A549 (cell line): Measurements from ENCODE around the gene GFY. TPM values are rescaled to one million over a fixed set of nuclear protein-coding genes. Genes with fewer than 3 reads are reported as not detected.

ENCODE experiments used
- ATAC-seq, 2 experiments: fragments of 200-7000 bp in 1 of 2; fragments of >200 bp in 1 of 2; cut with Nextera tagmentation in 1 of 2; cut with Tn5 transposase in 1 of 2; 3 replicates each; pipeline versions ENCODE4 v1.8.0 to v1.9.1; 2018 to 2020; ENCODE audit warnings: mild to moderate bottlenecking in 1 of 2, moderate library complexity in 1 of 2
- CTCF ChIA-PET: fragments of 300-600 bp; sonication (Branson Sonifier 250); formaldehyde crosslinking; extraction: SDS; loops from one replicate; lab custom pipeline; 2021; ENCODE audit warnings: antibody characterized with exemption, inconsistent platforms; lab: Yijun Ruan, JAX
- POLR2A ChIA-PET: fragments of 350-600 bp; formaldehyde crosslinking; extraction: SDS; loops from one replicate; lab custom pipeline; 2021; ENCODE audit warnings: antibody characterized with exemption, inconsistent platforms; lab: Yijun Ruan, JAX
- DNase-seq, 2 experiments: peaks; one replicate each; pipeline versions ENCODE4 v3.0.0 to v3.0.0-alpha.2; 2011 to 2016; ENCODE audit warnings: low read depth in 1 of 2, low spot score in 1 of 2
- FAIRE-seq: peaks from 2 replicates; lab custom pipeline; 2011; peaks lifted over from hg19 to GRCh38; lab: Jason Lieb, UNC
- H3K27ac ChIP-seq, 2 experiments: fragments of >200 bp; sonication (Bioruptor Twin); formaldehyde crosslinking; 3 replicates each; pipeline ENCODE4 v1.5.1; 2016 to 2017
- H3K4me1 ChIP-seq: fragments of >200 bp; sonication (Bioruptor Twin); formaldehyde crosslinking; 3 replicates; pipeline ENCODE4 v1.6.1; 2016
- H3K4me2 ChIP-seq: fragments of >200 bp; sonication (Bioruptor Twin); formaldehyde crosslinking; 3 replicates; pipeline ENCODE4 v1.6.1; 2016
- H3K4me3 ChIP-seq: fragments of >200 bp; sonication (Bioruptor Twin); formaldehyde crosslinking; 3 replicates; pipeline ENCODE4 v1.5.1; 2016
- H3K9me3 ChIP-seq: fragments of >200 bp; sonication (Bioruptor Twin); formaldehyde crosslinking; 3 replicates; pipeline ENCODE4 v1.6.1; 2016
- BHLHE40 ChIP-seq: IDR thresholded peaks from 2 replicates; pipeline ENCODE4 v1.6.1; 2012; ENCODE audit warnings: low read depth, low read length, inconsistent platforms
- CBX2 ChIP-seq: fragments of 200-600 bp; sonication (generic); IDR thresholded peaks from 2 replicates; pipeline ENCODE4 v1.6.1; 2016; ENCODE audit warnings: low read depth, mild to moderate bottlenecking, borderline replicate concordance
- EP300 ChIP-seq, 2 experiments: fragments of >200 bp; sonication (Bioruptor Twin); formaldehyde crosslinking; IDR thresholded peaks; 2 replicates in 1 of 2; 3 replicates in 1 of 2; pipeline ENCODE4 v1.6.1; 2016 to 2017
- KDM1A ChIP-seq: fragments of 200-600 bp; sonication (generic); IDR thresholded peaks from 2 replicates; pipeline ENCODE4 v1.6.1; 2016; ENCODE audit warnings: low read depth, mild to moderate bottlenecking
- MAFK ChIP-seq: fragments of 450-650 bp; IDR thresholded peaks from 2 replicates; pipeline ENCODE4 v1.6.1; 2014; ENCODE audit not compliant: partially characterized antibody
- MYC ChIP-seq: IDR thresholded peaks from 2 replicates; pipeline ENCODE4 v1.6.1; 2012; ENCODE audit warnings: mild to moderate bottlenecking, inconsistent platforms, low read length, improper control_type of control experiment, borderline replicate concordance
- NFE2L2 ChIP-seq: fragments of 150-350 bp; conservative IDR thresholded peaks from 2 replicates; pipeline ENCODE4 v1.6.1; 2014; ENCODE audit warnings: low read length
- NPAS2 ChIP-seq: fragments of 250-450 bp; sonication (Bioruptor Pico); IDR thresholded peaks from 2 replicates; pipeline ENCODE4 v1.8.0; 2022; ENCODE audit warnings: mild to moderate bottlenecking, moderate library complexity, borderline replicate concordance
- PHF8 ChIP-seq: fragments of 200-600 bp; sonication (generic); IDR thresholded peaks from 2 replicates; pipeline ENCODE4 v1.6.1; 2016; ENCODE audit warnings: low read depth, mild to moderate bottlenecking, antibody characterized with exemption, moderate library complexity, borderline replicate concordance
- POLR2AphosphoS2 ChIP-seq: conservative IDR thresholded peaks from 2 replicates; pipeline ENCODE4 v1.6.1; 2012; ENCODE audit warnings: low read length, improper control_type of control experiment, inconsistent platforms
- RNF2 ChIP-seq: fragments of 200-600 bp; sonication (generic); IDR thresholded peaks from 2 replicates; pipeline ENCODE4 v1.6.1; 2016; ENCODE audit warnings: low read depth, mild to moderate bottlenecking, antibody characterized with exemption, moderate library complexity, borderline replicate concordance
- WGBS: methylation state at CpG from one replicate; pipeline ENCODE4 v1.1.6; 2017; ENCODE audit errors: missing lambda C conversion rate; 5-methylcytosine and 5-hydroxymethylcytosine counted together
- polyA plus RNA-seq, 4 experiments: library from polyadenylated mRNA; depleted of rRNA in 3 of 4; stranded (reverse); fragments of >200 nt; fragmentation: RNase III in 1 of 4; extraction: RNeasy Plus Mini Kit Qiagen cat#74134 plus additional on column Dnase treatment in 1 of 4; gene quantifications; 2 replicates in 3 of 4; 3 replicates in 1 of 4; pipeline ENCODE4 v1.2.3, GENCODE V29; 2011 to 2017
- TF ChIP-seq, protein P1 (sequence below): fragments of 250-450 bp; sonication (Bioruptor Pico); IDR thresholded peaks from 2 replicates; pipeline ENCODE4 v1.5.0; 2020; ENCODE audit warnings: low read depth, mild to moderate bottlenecking, moderate library complexity
- TF ChIP-seq, protein P2 (sequence below): fragments of 200-600 bp; sonication (generic); IDR thresholded peaks from 2 replicates; pipeline ENCODE4 v1.6.1; 2016; ENCODE audit warnings: antibody characterized with exemption, mild to moderate bottlenecking, moderate library complexity

GFY gene
- polyA plus RNA-seq, 2 of the 4 experiments (the other 2 are of a cell fraction): 0.06 TPM; not detected in 1

DNA sequence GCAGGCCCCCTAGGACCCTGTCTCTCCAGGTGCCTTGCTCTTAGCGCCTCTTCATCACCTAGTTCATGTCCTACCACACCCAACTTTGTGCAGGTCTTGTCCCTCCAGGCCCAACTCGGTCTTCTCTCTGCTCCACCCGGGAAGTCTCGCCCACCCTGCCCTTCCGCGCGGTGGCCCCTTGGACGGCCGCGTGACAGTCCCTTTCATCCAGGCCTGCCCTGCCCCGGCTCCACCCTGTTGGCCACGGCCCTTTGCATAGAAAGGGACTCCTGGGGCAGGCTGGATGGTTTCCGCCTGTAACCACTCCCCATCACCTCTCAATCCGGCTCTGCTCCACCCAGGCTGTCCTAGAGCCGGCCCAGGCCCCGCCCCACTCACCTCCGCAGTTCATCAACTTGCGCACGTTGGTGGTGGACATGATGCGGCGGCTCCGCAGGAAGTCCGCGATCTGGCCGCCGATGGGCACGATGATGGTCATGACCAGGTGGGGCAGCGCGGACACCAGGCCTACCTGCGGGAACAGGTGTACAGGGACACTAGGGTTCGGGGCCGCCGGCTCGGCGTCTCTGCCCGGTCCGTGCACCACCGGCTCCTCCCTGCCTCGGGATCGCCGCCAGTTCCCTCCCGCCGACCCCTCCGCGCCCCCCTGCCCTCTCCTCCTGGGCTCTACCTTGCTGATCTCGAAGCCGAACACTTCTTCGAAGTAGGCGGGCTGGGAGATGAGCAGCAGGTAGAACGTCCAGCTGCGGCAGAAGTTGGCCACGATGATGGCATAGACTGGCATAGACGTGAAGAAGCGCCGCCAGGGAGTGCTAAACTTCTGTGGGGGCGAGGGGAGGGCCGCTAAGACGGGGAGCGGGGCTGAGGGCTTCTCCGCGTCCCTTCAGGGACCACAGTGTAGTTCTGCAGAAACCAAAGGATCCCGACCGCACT is 7.2 kb downstream of the GFY start:
- no peak for DNase-seq
- H3K9me3 ChIP-seq: no peaks in the 10 kb centered on the region; the same call in 2 of the 3 replicates
- peaks cover 11% of the 10 kb centered on the region for H3K4me1 ChIP-seq
- no peak for TF ChIP-seq CBX2
- no peak for TF ChIP-seq EP300 (IDR thresholded peaks at IDR 0.05)
- TF ChIP-seq, all 56 proteins: peak for 0
- no peak overlapping the region for H3K4me2 ChIP-seq
- ChIA-PET POLR2A (no interaction called here), CTCF (interaction anchor here (0.7 to 13.8 kb wide), 11 partner anchors 8 to 234 kb away, joined by 3 to 141 read pairs (median 6); partner anchors contain the start of gene GFY)
- H3K4me3 ChIP-seq: no peak overlapping the region
- WGBS: 71% methylated on average over 59 of the region's 63 CpGs
- ATAC-seq (no peak), FAIRE-seq (no peak)
- H3K27ac ChIP-seq: no peak overlapping the region

DNA sequence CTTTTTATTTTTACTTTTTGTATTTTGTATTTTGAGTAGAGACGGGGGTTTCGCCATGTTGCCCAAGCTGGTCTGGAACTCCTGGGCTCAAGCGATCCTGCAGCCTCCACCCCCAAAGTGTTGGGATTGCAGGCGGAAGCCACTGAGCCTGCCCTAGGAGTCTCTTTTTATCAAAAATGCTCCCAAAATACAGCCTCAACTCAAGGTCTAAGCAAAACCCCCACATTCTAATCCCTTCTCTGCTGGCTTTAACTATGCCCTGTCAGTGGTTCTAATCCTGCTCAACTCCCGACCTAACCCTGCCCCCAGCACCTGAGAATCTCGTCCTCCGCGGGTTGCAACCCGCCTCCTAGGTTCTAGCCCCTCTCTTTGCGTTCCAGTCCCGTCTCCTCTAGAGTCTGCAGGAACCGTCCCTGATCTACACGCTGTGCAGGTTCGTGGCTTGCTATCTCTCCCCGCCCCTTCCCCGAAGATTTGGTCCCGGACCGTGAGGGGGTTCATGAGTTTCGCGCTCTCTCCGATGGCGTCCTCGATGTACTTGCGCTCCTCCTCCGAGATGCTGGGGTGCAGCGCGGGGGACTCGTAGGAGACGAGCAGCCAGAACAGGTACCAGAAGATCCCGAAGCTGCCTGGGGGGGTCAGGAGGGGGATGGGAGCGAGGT is 8.2 kb downstream of the GFY start:
- Histone ChIP-seq H3K4me1 (peaks cover 3% of the 10 kb centered on the region; the same call in 2 of the 3 replicates), H3K27ac (no peak overlapping the region), H3K4me3 (no peak overlapping the region), H3K4me2 (no peak overlapping the region), H3K9me3 (no peaks in the 10 kb centered on the region; the same call in 2 of the 3 replicates)
- POLR2A ChIA-PET: interaction anchor here (0.6 kb wide), 1 partner anchor 9 kb away, joined by 6 read pairs; no protein-coding TSS in a partner anchor
- CTCF ChIA-PET: interaction anchor here (1.0 to 4.2 kb wide), 7 partner anchors 8 to 42 kb away, joined by 3 to 30 read pairs (median 4); partner anchors contain the start of gene GFY
- ATAC-seq (no peak), DNase-seq (no peak), FAIRE-seq (no peak)
- 68% methylated on average over 30 of the region's 31 CpGs for WGBS
- no peak for TF ChIP-seq MAFK
- TF ChIP-seq, all 56 proteins: peak for 0

DNA sequence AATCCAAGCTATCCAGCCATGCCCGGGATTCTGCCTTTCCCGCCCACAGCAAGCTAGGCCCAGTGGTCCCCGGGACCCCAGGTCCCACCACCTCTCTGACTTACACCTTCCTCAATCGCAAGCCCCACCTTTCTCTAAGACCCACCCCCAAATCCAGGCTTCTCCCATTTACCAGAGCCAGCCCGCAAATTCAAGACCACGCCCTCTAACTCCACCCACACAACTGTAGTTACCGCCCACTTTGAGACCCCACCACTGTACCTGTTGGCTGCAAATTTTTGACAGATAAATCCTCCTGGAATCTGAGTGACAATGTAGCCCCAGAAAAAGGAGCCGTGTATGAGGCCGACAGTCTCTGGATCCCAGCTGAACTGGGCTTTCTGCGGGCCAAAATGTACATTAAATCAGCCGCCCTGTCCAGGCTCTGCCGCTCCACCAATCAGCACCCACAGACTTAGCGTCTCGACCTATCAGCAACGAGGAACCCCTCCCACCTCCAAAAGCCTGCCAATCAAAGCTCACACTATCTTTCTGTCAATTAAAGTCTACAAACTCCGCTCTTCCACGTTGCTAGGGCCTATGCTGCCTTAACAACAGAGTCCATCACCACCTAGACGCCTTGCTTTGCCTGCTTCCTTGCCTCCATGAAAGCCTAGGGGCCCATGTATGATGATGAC is 9.9 kb downstream of the GFY start:
- CTCF ChIA-PET: interaction anchor here (0.6 to 4.2 kb wide), 7 partner anchors 10 to 209 kb away, joined by 3 to 30 read pairs (median 11); no protein-coding TSS in a partner anchor
- no peak for FAIRE-seq
- Histone ChIP-seq H3K9me3 (no peaks in the 10 kb centered on the region; the same call in 2 of the 3 replicates), H3K4me1 (peaks cover 3% of the 10 kb centered on the region; the same call in 2 of the 3 replicates), H3K4me2 (no peak overlapping the region), H3K27ac (no peak overlapping the region), H3K4me3 (no peak overlapping the region)
- POLR2A ChIA-PET: interaction anchor here (1.7 kb wide), 1 partner anchor 17 kb away, joined by 6 read pairs; the partner anchor contains the start of gene PIH1D1
- TF ChIP-seq NPAS2 (CRISPR knock-in tag): no peak
- TF ChIP-seq MYC: no peak
- no peak for TF ChIP-seq PHF8
- TF ChIP-seq, protein P1, sequence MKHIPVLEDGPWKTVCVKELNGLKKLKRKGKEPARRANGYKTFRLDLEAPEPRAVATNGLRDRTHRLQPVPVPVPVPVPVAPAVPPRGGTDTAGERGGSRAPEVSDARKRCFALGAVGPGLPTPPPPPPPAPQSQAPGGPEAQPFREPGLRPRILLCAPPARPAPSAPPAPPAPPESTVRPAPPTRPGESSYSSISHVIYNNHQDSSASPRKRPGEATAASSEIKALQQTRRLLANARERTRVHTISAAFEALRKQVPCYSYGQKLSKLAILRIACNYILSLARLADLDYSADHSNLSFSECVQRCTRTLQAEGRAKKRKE (CRISPR knock-in tag): no peak
- TF ChIP-seq RNF2: no peak
- no peak for TF ChIP-seq BHLHE40
- TF ChIP-seq NFE2L2: no peak
- TF ChIP-seq POLR2AphosphoS2: no peak
- no peak for TF ChIP-seq KDM1A
- TF ChIP-seq, protein P2, sequence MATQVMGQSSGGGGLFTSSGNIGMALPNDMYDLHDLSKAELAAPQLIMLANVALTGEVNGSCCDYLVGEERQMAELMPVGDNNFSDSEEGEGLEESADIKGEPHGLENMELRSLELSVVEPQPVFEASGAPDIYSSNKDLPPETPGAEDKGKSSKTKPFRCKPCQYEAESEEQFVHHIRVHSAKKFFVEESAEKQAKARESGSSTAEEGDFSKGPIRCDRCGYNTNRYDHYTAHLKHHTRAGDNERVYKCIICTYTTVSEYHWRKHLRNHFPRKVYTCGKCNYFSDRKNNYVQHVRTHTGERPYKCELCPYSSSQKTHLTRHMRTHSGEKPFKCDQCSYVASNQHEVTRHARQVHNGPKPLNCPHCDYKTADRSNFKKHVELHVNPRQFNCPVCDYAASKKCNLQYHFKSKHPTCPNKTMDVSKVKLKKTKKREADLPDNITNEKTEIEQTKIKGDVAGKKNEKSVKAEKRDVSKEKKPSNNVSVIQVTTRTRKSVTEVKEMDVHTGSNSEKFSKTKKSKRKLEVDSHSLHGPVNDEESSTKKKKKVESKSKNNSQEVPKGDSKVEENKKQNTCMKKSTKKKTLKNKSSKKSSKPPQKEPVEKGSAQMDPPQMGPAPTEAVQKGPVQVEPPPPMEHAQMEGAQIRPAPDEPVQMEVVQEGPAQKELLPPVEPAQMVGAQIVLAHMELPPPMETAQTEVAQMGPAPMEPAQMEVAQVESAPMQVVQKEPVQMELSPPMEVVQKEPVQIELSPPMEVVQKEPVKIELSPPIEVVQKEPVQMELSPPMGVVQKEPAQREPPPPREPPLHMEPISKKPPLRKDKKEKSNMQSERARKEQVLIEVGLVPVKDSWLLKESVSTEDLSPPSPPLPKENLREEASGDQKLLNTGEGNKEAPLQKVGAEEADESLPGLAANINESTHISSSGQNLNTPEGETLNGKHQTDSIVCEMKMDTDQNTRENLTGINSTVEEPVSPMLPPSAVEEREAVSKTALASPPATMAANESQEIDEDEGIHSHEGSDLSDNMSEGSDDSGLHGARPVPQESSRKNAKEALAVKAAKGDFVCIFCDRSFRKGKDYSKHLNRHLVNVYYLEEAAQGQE: no peak
- ATAC-seq: peak; percentile 4 to 55; a peak in 3 of 6 replicates
- DNase-seq: peak; percentile 59 to 71
- WGBS: 80% methylated on average over 18 of the region's 18 CpGs
